Dendritic cell treated with granulocyte-macrophage colony-stimulating factor and Interleukin-4, amounts not matched to agents 40 ng/mL and 50 ng/mL, for 4 days (primary cell): ENCODE data around the gene ATMIN.

Experiments used
- H3K27ac Mint-ChIP-seq: one replicate; pipeline ENCODE4 v1.8.0; 2022; ENCODE audit warnings: mild to moderate bottlenecking, mixed read lengths
- H3K27me3 Mint-ChIP-seq: one replicate; pipeline ENCODE4 v1.8.0; 2022; ENCODE audit warnings: mild to moderate bottlenecking, mixed read lengths
- H3K36me3 Mint-ChIP-seq: one replicate; pipeline ENCODE4 v1.8.0; 2022; ENCODE audit warnings: low read depth, mixed read lengths
- H3K4me1 Mint-ChIP-seq: one replicate; pipeline ENCODE4 v1.8.0; 2022; ENCODE audit warnings: low read depth, mixed read lengths
- H3K4me3 Mint-ChIP-seq: one replicate; pipeline ENCODE4 v1.8.0; 2022; ENCODE audit warnings: mild to moderate bottlenecking, moderate library complexity, mixed read lengths
- H3K9me3 Mint-ChIP-seq: one replicate; pipeline ENCODE4 v1.8.0; 2022; ENCODE audit warnings: mixed read lengths
- intact Hi-C: fragments of 100-400 bp; cut with micrococcal nuclease; formaldehyde crosslinking; loops from one replicate; pipeline ENCODE4 v1.15.0; 2022

The ATMIN gene, protein sequence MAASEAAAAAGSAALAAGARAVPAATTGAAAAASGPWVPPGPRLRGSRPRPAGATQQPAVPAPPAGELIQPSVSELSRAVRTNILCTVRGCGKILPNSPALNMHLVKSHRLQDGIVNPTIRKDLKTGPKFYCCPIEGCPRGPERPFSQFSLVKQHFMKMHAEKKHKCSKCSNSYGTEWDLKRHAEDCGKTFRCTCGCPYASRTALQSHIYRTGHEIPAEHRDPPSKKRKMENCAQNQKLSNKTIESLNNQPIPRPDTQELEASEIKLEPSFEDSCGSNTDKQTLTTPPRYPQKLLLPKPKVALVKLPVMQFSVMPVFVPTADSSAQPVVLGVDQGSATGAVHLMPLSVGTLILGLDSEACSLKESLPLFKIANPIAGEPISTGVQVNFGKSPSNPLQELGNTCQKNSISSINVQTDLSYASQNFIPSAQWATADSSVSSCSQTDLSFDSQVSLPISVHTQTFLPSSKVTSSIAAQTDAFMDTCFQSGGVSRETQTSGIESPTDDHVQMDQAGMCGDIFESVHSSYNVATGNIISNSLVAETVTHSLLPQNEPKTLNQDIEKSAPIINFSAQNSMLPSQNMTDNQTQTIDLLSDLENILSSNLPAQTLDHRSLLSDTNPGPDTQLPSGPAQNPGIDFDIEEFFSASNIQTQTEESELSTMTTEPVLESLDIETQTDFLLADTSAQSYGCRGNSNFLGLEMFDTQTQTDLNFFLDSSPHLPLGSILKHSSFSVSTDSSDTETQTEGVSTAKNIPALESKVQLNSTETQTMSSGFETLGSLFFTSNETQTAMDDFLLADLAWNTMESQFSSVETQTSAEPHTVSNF

DNA sequence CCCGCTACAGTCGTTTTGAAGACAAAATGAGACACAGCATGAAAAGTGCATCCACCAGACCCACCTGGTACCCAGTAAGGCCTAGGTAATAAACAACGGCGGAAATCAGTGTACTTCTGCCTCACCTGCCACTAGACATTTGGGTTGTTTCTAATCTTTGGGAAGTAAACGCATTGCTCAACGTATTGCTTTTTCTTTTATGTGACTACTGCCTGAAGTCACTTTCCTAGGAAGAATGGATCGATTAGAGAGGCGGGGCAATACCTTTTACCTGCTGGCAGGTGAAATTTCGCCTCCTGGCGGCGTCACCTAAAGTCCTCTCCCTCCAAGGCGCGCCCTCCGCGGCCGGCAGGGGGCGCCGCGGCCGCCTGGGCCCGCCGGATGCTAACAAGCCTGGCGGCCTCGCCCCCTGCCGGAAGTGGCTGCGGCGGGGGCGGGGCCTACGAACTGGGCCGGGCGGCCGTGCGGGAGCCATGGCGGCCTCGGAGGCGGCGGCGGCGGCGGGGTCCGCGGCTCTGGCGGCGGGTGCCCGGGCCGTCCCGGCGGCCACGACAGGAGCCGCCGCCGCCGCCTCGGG, at the start of gene ATMIN:
Gene ATMIN (plus strand): TSS at position 445 of the 577 bp plus-strand sequence. CDS start 29 bp downstream, at position 474.
- Mint-ChIP-seq H3K36me3 (peaks cover 24% of the 10 kb centered on the region), H3K4me3 (peak within 1 kb of the TSS; percentile 78), H3K27ac (no peak within 1 kb of the TSS), H3K9me3 (no peaks in the 10 kb centered on the region), H3K4me1 (peaks cover 40% of the 10 kb centered on the region), H3K27me3 (no peaks in the 10 kb centered on the region)
- intact Hi-C loops, result loop anchor here (1.0 to 10.0 kb wide), 3 partner anchors 29 to 699 kb away; partner anchors contain the start of genes CENPN and CMC2

DNA sequence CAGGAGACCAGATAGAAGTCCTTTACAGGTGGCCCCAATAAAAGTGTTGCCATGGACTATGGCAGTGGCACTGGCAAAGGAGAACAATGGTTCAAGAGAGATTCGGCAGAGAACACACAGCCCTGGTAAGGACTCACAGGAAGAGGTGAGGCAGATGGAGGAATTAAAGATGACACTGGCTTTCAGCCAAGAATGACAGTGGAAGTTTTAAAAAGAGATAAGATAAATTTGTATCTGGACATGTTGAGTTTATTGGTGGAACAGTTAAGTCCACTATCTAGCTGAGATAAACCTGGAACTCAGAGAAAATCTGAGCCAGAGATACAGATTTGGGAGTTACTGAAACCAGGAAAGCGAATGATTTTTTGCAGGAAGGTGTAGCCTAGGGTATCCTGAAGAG, 49.1 kb upstream of the ATMIN start:
- no peak overlapping the region for H3K27ac Mint-ChIP-seq
- intact Hi-C loops, result no loop called here

GRCh38 chr16:80988756-80989155, 46.9 kb upstream of the ATMIN start:
- H3K27me3 Mint-ChIP-seq, result no peaks in the 10 kb centered on the region
- peaks cover 8% of the 10 kb centered on the region for H3K4me1 Mint-ChIP-seq
- no peak overlapping the region for H3K4me3 Mint-ChIP-seq
- H3K27ac Mint-ChIP-seq, result no peak overlapping the region
- H3K36me3 Mint-ChIP-seq, result peaks cover 77% of the 10 kb centered on the region
- intact Hi-C loops, result no loop called here
- H3K9me3 Mint-ChIP-seq, result no peaks in the 10 kb centered on the region

More for the DNA sequence above, 49.1 kb upstream of the ATMIN start:
- Mint-ChIP-seq H3K36me3 (peaks cover 58% of the 10 kb centered on the region), H3K27me3 (no peaks in the 10 kb centered on the region), H3K9me3 (no peaks in the 10 kb centered on the region), H3K4me3 (no peak overlapping the region), H3K4me1 (peaks cover 4% of the 10 kb centered on the region)

DNA sequence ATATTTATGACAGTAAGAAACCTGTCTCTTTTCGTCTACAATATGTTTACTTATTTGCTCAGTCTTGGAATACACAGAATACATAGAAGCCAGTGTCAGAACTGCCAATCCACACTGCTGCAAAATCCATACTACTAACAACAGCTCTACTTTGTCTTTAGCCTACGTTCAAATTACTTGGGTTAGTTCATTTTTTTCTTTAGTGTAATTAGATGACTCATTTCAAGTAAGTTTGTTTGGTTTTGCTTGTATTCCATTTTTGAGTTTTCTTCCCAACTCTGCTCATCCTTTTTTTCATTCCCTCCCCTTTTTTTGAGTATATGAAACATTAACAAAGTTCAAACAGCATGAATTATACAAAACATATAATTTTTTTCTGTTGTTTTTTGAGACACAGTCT, 45.8 kb upstream of the ATMIN start:
- Mint-ChIP-seq H3K36me3 (peaks cover 79% of the 10 kb centered on the region), H3K27me3 (no peaks in the 10 kb centered on the region), H3K27ac (no peak overlapping the region), H3K4me1 (peaks cover 14% of the 10 kb centered on the region), H3K9me3 (no peaks in the 10 kb centered on the region), H3K4me3 (no peak overlapping the region)
- intact Hi-C loops, result no loop called here

DNA sequence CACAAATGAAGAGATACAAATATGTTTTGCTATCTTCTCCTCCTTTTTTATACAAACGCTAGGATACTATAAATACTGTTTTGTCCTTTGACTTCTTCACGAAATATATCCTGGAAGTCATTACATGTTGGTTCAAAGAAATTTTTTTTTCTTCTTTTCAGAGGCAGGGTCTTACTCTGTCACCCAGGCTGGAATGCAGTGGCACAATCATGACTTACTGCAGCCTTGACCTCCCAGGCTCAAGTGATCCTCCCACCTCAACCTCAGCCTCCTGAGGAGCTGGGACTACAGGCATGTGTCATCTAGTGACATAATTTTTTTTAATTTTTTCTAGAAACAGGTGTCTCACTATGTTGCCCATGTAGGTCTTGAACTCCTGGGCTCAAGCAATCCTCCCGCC, 45.1 kb upstream of the ATMIN start:
- H3K4me3 Mint-ChIP-seq, result no peak overlapping the region
- H3K9me3 Mint-ChIP-seq, result no peaks in the 10 kb centered on the region
- peaks cover 84% of the 10 kb centered on the region for H3K36me3 Mint-ChIP-seq
- intact Hi-C loops, result no loop called here
- H3K4me1 Mint-ChIP-seq, result peaks cover 14% of the 10 kb centered on the region
- H3K27ac Mint-ChIP-seq, result no peak overlapping the region
- H3K27me3 Mint-ChIP-seq, result no peaks in the 10 kb centered on the region

DNA sequence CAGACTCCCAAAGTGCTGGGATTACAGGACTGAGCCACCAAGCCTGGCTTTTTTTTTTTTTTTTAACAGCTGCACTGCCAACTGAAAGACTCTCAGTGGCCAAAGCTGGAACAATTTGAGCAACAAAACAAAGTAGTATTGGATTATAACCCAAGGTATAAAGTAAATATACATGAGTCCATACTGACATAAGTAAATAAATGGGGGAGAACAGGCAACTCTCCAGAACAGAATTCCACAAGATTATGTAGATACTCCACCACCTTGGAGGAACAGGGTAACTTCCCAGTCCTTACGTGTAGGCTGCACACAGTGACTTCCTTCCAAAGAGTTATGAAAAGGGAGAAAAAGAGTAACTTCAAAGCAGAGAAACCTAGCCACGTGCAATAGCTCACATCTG, 44.7 kb upstream of the ATMIN start:
- Mint-ChIP-seq H3K27me3 (no peaks in the 10 kb centered on the region), H3K4me3 (no peak overlapping the region), H3K9me3 (no peaks in the 10 kb centered on the region), H3K27ac (no peak overlapping the region), H3K4me1 (peaks cover 14% of the 10 kb centered on the region), H3K36me3 (peaks cover 83% of the 10 kb centered on the region)
- intact Hi-C loops, result no loop called here

DNA sequence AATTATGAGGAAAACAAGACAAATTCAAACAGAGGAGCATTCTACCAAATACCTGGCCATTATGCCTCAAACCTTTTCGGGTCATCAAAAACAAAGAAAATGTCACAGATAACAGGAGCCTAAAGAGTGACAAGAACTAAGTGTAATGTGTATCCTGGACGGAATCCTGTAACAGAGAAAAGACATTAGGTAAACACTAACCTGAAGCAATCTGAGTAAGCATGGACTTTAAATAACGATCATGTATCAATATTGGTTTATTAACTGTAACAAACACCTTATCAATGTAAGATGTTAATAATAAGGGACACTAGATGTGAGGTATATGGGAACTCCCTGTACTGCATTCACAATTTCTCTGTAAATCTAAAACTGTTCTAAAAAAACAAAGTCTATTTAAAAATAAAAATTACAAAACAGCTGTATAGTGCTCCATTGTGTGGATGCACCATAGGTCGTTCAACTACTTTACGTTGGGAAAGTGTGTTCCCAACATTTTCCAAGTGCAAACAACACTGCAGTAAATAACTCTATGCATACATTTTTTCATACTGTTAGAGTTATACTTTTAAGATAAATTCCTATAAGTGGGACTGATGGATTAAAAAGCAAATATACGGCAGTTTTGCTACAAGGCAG, 43.7 kb upstream of the ATMIN start:
- Mint-ChIP-seq H3K27ac (no peak overlapping the region), H3K27me3 (no peaks in the 10 kb centered on the region), H3K9me3 (no peaks in the 10 kb centered on the region), H3K36me3 (peaks cover 76% of the 10 kb centered on the region), H3K4me1 (peaks cover 14% of the 10 kb centered on the region), H3K4me3 (no peak overlapping the region)
- intact Hi-C loops, result no loop called here

GRCh38 chr16:80992676-80993293, 42.9 kb upstream of the ATMIN start:
- intact Hi-C loops, result no loop called here
- Mint-ChIP-seq H3K9me3 (no peaks in the 10 kb centered on the region), H3K4me3 (no peak overlapping the region), H3K27me3 (no peaks in the 10 kb centered on the region), H3K27ac (peak overlapping the region; percentile 13), H3K4me1 (peaks cover 14% of the 10 kb centered on the region), H3K36me3 (peaks cover 67% of the 10 kb centered on the region)

DNA sequence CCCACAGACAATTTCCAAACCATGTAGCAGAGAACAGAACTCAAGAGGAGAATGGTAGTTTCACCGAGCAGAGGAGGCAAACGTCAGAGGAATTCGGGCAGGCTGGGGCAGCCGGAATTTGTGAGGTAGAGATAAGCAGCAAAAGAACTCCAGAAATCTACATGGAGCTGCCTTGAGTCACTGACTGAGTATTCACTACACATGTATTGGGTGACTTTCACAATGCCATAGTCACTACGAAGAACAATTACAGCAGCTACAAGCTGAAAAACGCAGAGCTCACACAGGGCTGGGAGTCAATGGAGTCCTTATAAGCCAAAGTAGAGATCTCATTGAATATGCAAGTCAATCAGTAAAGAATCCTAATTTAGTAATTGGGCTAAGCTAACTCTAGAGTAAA, 42.3 kb upstream of the ATMIN start:
- no peaks in the 10 kb centered on the region for H3K9me3 Mint-ChIP-seq
- peaks cover 14% of the 10 kb centered on the region for H3K4me1 Mint-ChIP-seq
- H3K4me3 Mint-ChIP-seq, result no peak overlapping the region
- intact Hi-C loops, result no loop called here
- H3K27ac Mint-ChIP-seq, result peak overlapping the region; percentile 13
- no peaks in the 10 kb centered on the region for H3K27me3 Mint-ChIP-seq
- H3K36me3 Mint-ChIP-seq, result peaks cover 62% of the 10 kb centered on the region

DNA sequence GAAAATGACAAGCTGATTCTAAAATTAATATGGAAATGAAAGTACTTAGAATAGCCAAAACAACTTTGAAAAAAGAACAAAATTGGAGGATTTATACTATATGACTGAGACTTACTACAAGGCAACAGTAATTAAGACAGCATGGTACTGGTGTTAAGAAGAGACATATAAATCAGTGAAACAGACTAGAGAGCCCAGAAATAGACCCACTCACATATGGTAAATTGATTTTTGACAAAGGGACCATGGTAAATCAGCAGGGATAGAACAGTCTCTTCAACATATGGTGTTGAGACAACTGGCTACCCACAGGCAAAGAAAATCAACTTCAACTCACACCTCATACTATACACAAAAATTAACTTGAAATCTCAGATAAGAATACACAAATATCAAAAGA, 41.8 kb upstream of the ATMIN start:
- Mint-ChIP-seq H3K9me3 (no peaks in the 10 kb centered on the region), H3K27me3 (no peaks in the 10 kb centered on the region), H3K4me1 (peaks cover 19% of the 10 kb centered on the region), H3K4me3 (no peak overlapping the region), H3K36me3 (peaks cover 60% of the 10 kb centered on the region), H3K27ac (no peak overlapping the region)
- intact Hi-C loops, result no loop called here

DNA sequence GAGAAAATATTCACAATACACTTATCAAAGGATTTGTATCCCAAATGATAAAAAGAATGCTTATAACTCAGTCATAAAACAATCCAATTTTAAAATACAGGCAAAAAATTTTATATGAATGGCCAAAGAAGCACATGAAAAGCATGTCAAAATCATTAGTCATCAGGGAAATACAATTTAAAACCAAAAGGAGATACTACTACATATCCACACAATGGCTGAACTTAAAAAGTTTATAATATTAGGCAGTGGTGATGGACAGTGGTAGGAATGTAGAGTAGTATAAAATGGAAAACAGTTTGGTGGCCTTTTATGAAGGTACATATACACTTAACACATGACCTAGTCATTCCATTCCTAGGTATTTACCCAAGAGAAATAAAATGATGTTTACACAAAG, 41.2 kb upstream of the ATMIN start:
- intact Hi-C loops, result no loop called here
- Mint-ChIP-seq H3K27me3 (no peaks in the 10 kb centered on the region), H3K36me3 (peaks cover 58% of the 10 kb centered on the region), H3K9me3 (no peaks in the 10 kb centered on the region), H3K4me3 (no peak overlapping the region), H3K4me1 (peaks cover 25% of the 10 kb centered on the region), H3K27ac (no peak overlapping the region)

DNA sequence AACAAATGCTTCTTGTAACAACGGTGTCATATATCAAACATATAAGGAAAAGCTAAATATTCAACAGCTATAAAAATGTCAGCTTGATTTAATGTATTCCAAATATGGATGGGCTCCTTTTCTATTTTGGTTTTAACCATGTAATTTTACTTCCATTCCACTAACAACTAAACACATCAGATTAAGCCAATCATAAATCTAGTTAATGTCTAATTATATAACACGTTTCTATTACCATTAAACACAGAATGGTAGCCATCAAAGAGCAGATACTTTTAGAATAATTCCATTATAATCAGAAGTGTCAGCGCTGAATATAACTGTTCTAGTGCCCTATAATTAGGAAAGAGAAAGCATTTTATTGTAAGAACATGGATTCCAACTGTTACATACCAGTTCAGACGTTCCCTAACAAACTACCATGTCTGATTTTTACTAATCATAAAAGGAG, 38.9 kb upstream of the ATMIN start:
- H3K27me3 Mint-ChIP-seq, result no peaks in the 10 kb centered on the region
- peak overlapping the region; percentile 90 for H3K27ac Mint-ChIP-seq
- intact Hi-C loops, result loop anchor here (1.0 kb wide), 1 partner anchor 10 kb away; the partner anchor contains the start of gene CMC2
- peak overlapping the region; percentile 66 for H3K4me3 Mint-ChIP-seq
- peaks cover 36% of the 10 kb centered on the region for H3K36me3 Mint-ChIP-seq
- peaks cover 35% of the 10 kb centered on the region for H3K4me1 Mint-ChIP-seq
- H3K9me3 Mint-ChIP-seq, result no peaks in the 10 kb centered on the region

GRCh38 chr16:80997139-80997798, 38.4 kb upstream of the ATMIN start:
- Mint-ChIP-seq H3K9me3 (no peaks in the 10 kb centered on the region), H3K27ac (peak overlapping the region; percentile 90), H3K36me3 (peaks cover 33% of the 10 kb centered on the region), H3K4me3 (peak overlapping the region; percentile 66), H3K4me1 (peaks cover 39% of the 10 kb centered on the region), H3K27me3 (no peaks in the 10 kb centered on the region)
- intact Hi-C loops, result loop anchor here (1.0 kb wide), 1 partner anchor 9 kb away; the partner anchor contains the start of gene CMC2
